Suprapubic skin (tissue), 3 donors: Measurements from ENCODE around the gene HOXC6.

Experiments
- CTCF ChIP-seq, 2 donors: fragments of 200-600 bp in 1 of 2; fragments of 450-650 bp in 1 of 2; sonication (generic) in 1 of 2; IDR thresholded peaks; one replicate each; pipeline ENCODE4 v1.5.1; 2016 to 2019; ENCODE audit warnings: antibody characterized with exemption in 2 of 2, mild to moderate bottlenecking in 1 of 2, moderate library complexity in 1 of 2
- POLR2AphosphoS5 ChIP-seq, 3 donors: sonication (generic); formaldehyde crosslinking; IDR thresholded peaks; one replicate each; pipeline ENCODE4 v1.6.1; 2017; ENCODE audit warnings: antibody characterized with exemption in 3 of 3

- TF ChIP-seq CTCF (IDR thresholded peaks at IDR 0.05) (no peak), POLR2AphosphoS5 (IDR thresholded peaks at IDR 0.05) (no peak)
These were observed 20.9 kb downstream of the HOXC6 start for GRCh38 chr12:54049108-54049507.
